Neural cell (in vitro differentiated cells): Measurements from ENCODE around the gene PDE9A. TPM values are rescaled to one million over a fixed set of nuclear protein-coding genes. Genes with fewer than 3 reads are reported as not detected.

Experiments used
- H2AFZ ChIP-seq: fragments of 200-600, 300-800 bp; sonication (generic), shearing (Covaris generic); 2 replicates; pipeline ENCODE4 v1.6.0; 2014; ENCODE audit warnings: low read depth, mild to moderate bottlenecking, antibody characterized with exemption, low read length, moderate library complexity
- H3F3A ChIP-seq: fragments of 200-600 bp; shearing (Covaris generic); 2 replicates; pipeline ENCODE4 v1.6.1; 2016; ENCODE audit warnings: mild to moderate bottlenecking, moderate library complexity, mixed read lengths, antibody characterized with exemption, low read length; ENCODE audit not compliant: insufficient read depth, poor library complexity, severe bottlenecking
- H3K27ac ChIP-seq: fragments of 200-600, 300-800 bp; sonication (generic), shearing (Covaris generic); 2 replicates; pipeline ENCODE4 v1.5.1; 2014; ENCODE audit warnings: mild to moderate bottlenecking, low read length, moderate library complexity
- H3K27me3 ChIP-seq: fragments of 300-800, 200-600 bp; sonication (generic), shearing (Covaris generic); 2 replicates; pipeline ENCODE4 v1.6.0; 2014; ENCODE audit warnings: mild to moderate bottlenecking, low read depth, low read length, moderate library complexity; ENCODE audit not compliant: insufficient read depth
- H3K36me3 ChIP-seq: fragments of 300-800, 200-600 bp; sonication (generic), shearing (Covaris generic); 2 replicates; pipeline ENCODE4 v1.5.1; 2014; ENCODE audit warnings: mild to moderate bottlenecking, antibody characterized with exemption, low read length, moderate library complexity; ENCODE audit not compliant: insufficient read depth
- H3K4me2 ChIP-seq: fragments of 300-800, 200-600 bp; sonication (generic), shearing (Covaris generic); 2 replicates; pipeline ENCODE4 v1.6.0; 2014; ENCODE audit warnings: mild to moderate bottlenecking, low read length
- H3K4me3 ChIP-seq: fragments of 300-800, 200-600 bp; sonication (generic), shearing (Covaris generic); 2 replicates; pipeline ENCODE4 v1.5.1; 2014; ENCODE audit warnings: mild to moderate bottlenecking, low read length, moderate library complexity
- H3K79me2 ChIP-seq: fragments of 200-600 bp; shearing (Covaris generic); replicated peaks from 2 replicates; pipeline ENCODE4 v1.6.0; 2014; ENCODE audit warnings: mild to moderate bottlenecking, low read length, moderate library complexity; ENCODE audit not compliant: insufficient read depth
- H3K9ac ChIP-seq: fragments of 300-800, 200-600 bp; sonication (generic), shearing (Covaris generic); 2 replicates; pipeline ENCODE4 v1.6.1; 2016; ENCODE audit warnings: mild to moderate bottlenecking, low read length, mixed read lengths
- H3K9me2 ChIP-seq: fragments of 200-600 bp; shearing (Covaris generic); 2 replicates; pipeline ENCODE4 v1.6.1; 2016; ENCODE audit warnings: mild to moderate bottlenecking, low read length, mixed read lengths; ENCODE audit not compliant: insufficient read depth
- H3K9me3 ChIP-seq: fragments of 200-600, 300-800 bp; sonication (generic), shearing (Covaris generic); 2 replicates; pipeline ENCODE4 v1.6.1; 2016; ENCODE audit warnings: mild to moderate bottlenecking, mixed run types, low read length, moderate library complexity, mixed read lengths
- H4K20me1 ChIP-seq: fragments of 200-600 bp; shearing (Covaris generic); 2 replicates; pipeline ENCODE4 v1.6.1; 2016; ENCODE audit warnings: mild to moderate bottlenecking, mixed run types; ENCODE audit not compliant: insufficient read depth
- EP300 ChIP-seq: fragments of 450-650 bp; conservative IDR thresholded peaks from 2 replicates; pipeline ENCODE4 v1.6.1; 2014; ENCODE audit warnings: antibody characterized with exemption, mild to moderate bottlenecking, moderate library complexity; ENCODE audit not compliant: poor library complexity, severe bottlenecking
- EZH2 ChIP-seq: fragments of 200-600, 300-800 bp; shearing (Covaris generic), sonication (generic); IDR thresholded peaks from 2 replicates; pipeline ENCODE4 v1.6.1; 2014; ENCODE audit warnings: antibody characterized with exemption, low read length, borderline replicate concordance, mild to moderate bottlenecking; ENCODE audit not compliant: insufficient read depth, poor library complexity, severe bottlenecking
- MXI1 ChIP-seq: fragments of 450-650 bp; conservative IDR thresholded peaks from 2 replicates; pipeline ENCODE4 v1.6.1; 2014; ENCODE audit warnings: antibody characterized with exemption, mild to moderate bottlenecking; ENCODE audit not compliant: poor library complexity, severe bottlenecking
- POLR2AphosphoS5 ChIP-seq: IDR thresholded peaks from 2 replicates; pipeline ENCODE4 v1.6.1; 2012
- RAD21 ChIP-seq: fragments of 450-650 bp; conservative IDR thresholded peaks from 2 replicates; pipeline ENCODE4 v1.6.1; 2014; ENCODE audit warnings: antibody characterized with exemption, mild to moderate bottlenecking, moderate library complexity
- SMC3 ChIP-seq: fragments of 450-650 bp; conservative IDR thresholded peaks from 2 replicates; pipeline ENCODE4 v1.6.1; 2014; ENCODE audit warnings: antibody characterized with exemption, mild to moderate bottlenecking, moderate library complexity; ENCODE audit not compliant: poor library complexity
- TAF1 ChIP-seq: IDR thresholded peaks from 2 replicates; pipeline ENCODE4 v1.6.1; 2012; ENCODE audit warnings: low read depth
- polyA plus RNA-seq: library from polyadenylated mRNA; depleted of rRNA; stranded (reverse); fragments of >200 nt; gene quantifications from 2 replicates; pipeline ENCODE4 v1.2.3, GENCODE V29; 2014
- TF ChIP-seq, protein P1 (sequence below): IDR thresholded peaks from 2 replicates; pipeline ENCODE4 v1.6.1; 2012; ENCODE audit warnings: borderline replicate concordance
- TF ChIP-seq, protein P2 (sequence below): fragments of 450-650 bp; IDR thresholded peaks from 2 replicates; pipeline ENCODE4 v1.5.1; 2014; ENCODE audit warnings: antibody characterized with exemption, mild to moderate bottlenecking, moderate library complexity; ENCODE audit not compliant: poor library complexity, severe bottlenecking

The PDE9A gene
- polyA plus RNA-seq, 1 donor from 2014 or later = 32.2 TPM

DNA sequence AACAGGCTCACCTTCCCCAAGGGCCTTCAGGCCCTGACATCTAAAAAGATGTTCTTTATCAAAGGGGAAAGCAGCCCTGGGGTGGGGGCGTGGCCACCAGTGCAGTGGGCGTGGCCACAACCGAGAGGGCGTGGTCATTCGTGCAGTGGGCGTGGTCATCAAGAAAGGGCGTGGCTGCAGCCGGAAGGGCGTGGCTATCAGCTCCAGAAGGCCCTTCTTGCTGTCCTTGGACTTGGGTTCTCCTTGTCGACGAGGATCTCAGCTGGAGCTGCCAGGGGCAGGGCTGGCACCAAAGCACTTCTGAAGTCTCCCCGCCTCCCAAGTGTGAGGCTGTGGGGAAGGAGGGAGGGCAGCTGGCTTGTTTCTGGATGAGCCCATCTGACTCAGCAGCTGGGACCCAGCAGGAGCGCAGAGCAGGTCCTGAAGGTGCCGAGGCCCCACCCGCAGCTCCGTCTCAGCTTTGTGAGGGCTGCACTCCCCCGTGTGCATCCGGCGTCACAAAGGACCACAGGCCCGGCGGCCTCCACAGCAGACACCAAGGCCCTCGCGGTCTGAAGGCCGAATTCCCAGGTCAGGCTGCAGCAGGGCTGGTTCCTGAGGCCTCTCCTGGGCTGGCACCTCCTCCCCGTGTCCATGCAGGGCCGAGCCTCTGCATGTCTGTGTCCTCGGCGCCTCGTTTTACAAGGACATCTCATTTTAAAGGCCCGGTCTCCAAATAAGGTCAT lies 12.8 kb downstream of the PDE9A start:
- H3K27ac ChIP-seq = no peak overlapping the region
- no peaks in the 10 kb centered on the region for H3K27me3 ChIP-seq
- H3K9me3 ChIP-seq = no peaks in the 10 kb centered on the region
- H2AFZ ChIP-seq = no peak overlapping the region
- no peaks in the 10 kb centered on the region for H3K9me2 ChIP-seq
- no peak overlapping the region for H3K4me2 ChIP-seq
- TF ChIP-seq SMC3 (no peak), POLR2AphosphoS5 (no peak), EP300 (no peak), TAF1 (no peak), EZH2 (no peak)
- TF ChIP-seq, protein P1, sequence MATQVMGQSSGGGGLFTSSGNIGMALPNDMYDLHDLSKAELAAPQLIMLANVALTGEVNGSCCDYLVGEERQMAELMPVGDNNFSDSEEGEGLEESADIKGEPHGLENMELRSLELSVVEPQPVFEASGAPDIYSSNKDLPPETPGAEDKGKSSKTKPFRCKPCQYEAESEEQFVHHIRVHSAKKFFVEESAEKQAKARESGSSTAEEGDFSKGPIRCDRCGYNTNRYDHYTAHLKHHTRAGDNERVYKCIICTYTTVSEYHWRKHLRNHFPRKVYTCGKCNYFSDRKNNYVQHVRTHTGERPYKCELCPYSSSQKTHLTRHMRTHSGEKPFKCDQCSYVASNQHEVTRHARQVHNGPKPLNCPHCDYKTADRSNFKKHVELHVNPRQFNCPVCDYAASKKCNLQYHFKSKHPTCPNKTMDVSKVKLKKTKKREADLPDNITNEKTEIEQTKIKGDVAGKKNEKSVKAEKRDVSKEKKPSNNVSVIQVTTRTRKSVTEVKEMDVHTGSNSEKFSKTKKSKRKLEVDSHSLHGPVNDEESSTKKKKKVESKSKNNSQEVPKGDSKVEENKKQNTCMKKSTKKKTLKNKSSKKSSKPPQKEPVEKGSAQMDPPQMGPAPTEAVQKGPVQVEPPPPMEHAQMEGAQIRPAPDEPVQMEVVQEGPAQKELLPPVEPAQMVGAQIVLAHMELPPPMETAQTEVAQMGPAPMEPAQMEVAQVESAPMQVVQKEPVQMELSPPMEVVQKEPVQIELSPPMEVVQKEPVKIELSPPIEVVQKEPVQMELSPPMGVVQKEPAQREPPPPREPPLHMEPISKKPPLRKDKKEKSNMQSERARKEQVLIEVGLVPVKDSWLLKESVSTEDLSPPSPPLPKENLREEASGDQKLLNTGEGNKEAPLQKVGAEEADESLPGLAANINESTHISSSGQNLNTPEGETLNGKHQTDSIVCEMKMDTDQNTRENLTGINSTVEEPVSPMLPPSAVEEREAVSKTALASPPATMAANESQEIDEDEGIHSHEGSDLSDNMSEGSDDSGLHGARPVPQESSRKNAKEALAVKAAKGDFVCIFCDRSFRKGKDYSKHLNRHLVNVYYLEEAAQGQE = no peak
- TF ChIP-seq, protein P2, sequence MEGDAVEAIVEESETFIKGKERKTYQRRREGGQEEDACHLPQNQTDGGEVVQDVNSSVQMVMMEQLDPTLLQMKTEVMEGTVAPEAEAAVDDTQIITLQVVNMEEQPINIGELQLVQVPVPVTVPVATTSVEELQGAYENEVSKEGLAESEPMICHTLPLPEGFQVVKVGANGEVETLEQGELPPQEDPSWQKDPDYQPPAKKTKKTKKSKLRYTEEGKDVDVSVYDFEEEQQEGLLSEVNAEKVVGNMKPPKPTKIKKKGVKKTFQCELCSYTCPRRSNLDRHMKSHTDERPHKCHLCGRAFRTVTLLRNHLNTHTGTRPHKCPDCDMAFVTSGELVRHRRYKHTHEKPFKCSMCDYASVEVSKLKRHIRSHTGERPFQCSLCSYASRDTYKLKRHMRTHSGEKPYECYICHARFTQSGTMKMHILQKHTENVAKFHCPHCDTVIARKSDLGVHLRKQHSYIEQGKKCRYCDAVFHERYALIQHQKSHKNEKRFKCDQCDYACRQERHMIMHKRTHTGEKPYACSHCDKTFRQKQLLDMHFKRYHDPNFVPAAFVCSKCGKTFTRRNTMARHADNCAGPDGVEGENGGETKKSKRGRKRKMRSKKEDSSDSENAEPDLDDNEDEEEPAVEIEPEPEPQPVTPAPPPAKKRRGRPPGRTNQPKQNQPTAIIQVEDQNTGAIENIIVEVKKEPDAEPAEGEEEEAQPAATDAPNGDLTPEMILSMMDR = no peak
- no peaks in the 10 kb centered on the region for H4K20me1 ChIP-seq
- H3K36me3 ChIP-seq = peaks cover 7% of the 10 kb centered on the region
- H3F3A ChIP-seq = no peaks in the 10 kb centered on the region
- no peak overlapping the region for H3K9ac ChIP-seq
- H3K79me2 ChIP-seq = peaks cover 8% of the 10 kb centered on the region
- H3K4me3 ChIP-seq = no peak overlapping the region

DNA sequence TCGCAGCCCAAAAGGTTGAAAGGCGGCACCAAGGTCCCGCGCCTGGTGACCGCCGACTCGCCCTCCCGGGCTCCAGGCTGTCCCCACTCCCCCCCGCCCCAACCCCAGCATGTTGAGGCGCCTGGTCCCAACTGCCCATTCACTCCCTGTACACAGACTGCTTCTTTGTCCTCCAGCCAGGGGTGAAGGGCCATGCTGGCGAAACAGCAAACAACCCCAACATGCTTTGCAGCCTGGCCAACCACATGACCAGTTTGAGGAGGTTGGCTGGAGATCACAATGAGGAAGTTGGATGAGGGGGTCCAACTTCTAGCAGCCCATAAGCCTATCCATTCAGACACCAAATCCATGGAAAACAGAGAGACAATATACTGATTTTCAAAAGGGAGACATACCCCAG lies 13.5 kb downstream of the PDE9A start:
- no peaks in the 10 kb centered on the region for H4K20me1 ChIP-seq
- no peak overlapping the region for H3K9ac ChIP-seq
- TF ChIP-seq EP300 = no peak
- TF ChIP-seq, protein P2 = no peak
- no peak for TF ChIP-seq EZH2
- TF ChIP-seq RAD21 = no peak
- no peak for TF ChIP-seq SMC3
- TF ChIP-seq POLR2AphosphoS5 = no peak
- TF ChIP-seq, protein P1 = no peak
- no peak for TF ChIP-seq TAF1
- no peak for TF ChIP-seq MXI1
- H3K4me3 ChIP-seq = no peak overlapping the region
- H2AFZ ChIP-seq = no peak overlapping the region
- H3K9me3 ChIP-seq = no peaks in the 10 kb centered on the region
- no peaks in the 10 kb centered on the region for H3F3A ChIP-seq
- H3K4me2 ChIP-seq = no peak overlapping the region
- H3K36me3 ChIP-seq = peaks cover 7% of the 10 kb centered on the region
- H3K79me2 ChIP-seq = peaks cover 8% of the 10 kb centered on the region
- H3K9me2 ChIP-seq = no peaks in the 10 kb centered on the region
- H3K27me3 ChIP-seq = no peaks in the 10 kb centered on the region
- H3K27ac ChIP-seq = no peak overlapping the region
